GM23338 (cell line): ENCODE measurements around the gene CCBE1. TPM values are rescaled to one million over a fixed set of nuclear protein-coding genes. Genes with fewer than 3 reads are reported as not detected.

Source experiments
- ATAC-seq: fragments of 200-7000 bp; cut with Tn5 transposase; 3 replicates; pipeline ENCODE4 v1.9.1; 2020
- DNase-seq: peaks from one replicate; pipeline ENCODE4 v3.0.0-alpha.2; 2015; ENCODE audit warnings: low spot score
- H2AFZ ChIP-seq: fragments of 200-600 bp; sonication (generic); 2 replicates; pipeline ENCODE4 v1.8.0; 2016; ENCODE audit warnings: antibody characterized with exemption, mild to moderate bottlenecking, moderate library complexity
- H3F3A ChIP-seq: fragments of 200-600 bp; sonication (generic); replicated peaks from 2 replicates; pipeline ENCODE4 v1.8.0; 2017; ENCODE audit warnings: antibody characterized with exemption, mixed run types, low read depth
- H3K27ac ChIP-seq: fragments of 200-600 bp; sonication (generic); 2 replicates; pipeline ENCODE4 v1.6.1; 2016; ENCODE audit warnings: low read depth
- H3K27me3 ChIP-seq: fragments of 200-600 bp; sonication (generic); 2 replicates; pipeline ENCODE4 v1.8.0; 2016; ENCODE audit warnings: mild to moderate bottlenecking, mixed run types, moderate library complexity; ENCODE audit not compliant: insufficient read depth
- H3K36me3 ChIP-seq: fragments of 200-600 bp; sonication (generic); 2 replicates; pipeline ENCODE4 v1.8.0; 2016; ENCODE audit warnings: mild to moderate bottlenecking; ENCODE audit not compliant: insufficient read depth
- H3K4me1 ChIP-seq: fragments of 200-600 bp; sonication (generic); 2 replicates; pipeline ENCODE4 v1.8.0; 2016; ENCODE audit warnings: mild to moderate bottlenecking, moderate library complexity; ENCODE audit not compliant: insufficient read depth
- H3K4me2 ChIP-seq: fragments of 200-600 bp; sonication (generic); 2 replicates; pipeline ENCODE4 v1.7.1; 2017; ENCODE audit warnings: mixed run types
- H3K4me3 ChIP-seq: fragments of 200-600 bp; sonication (generic); 2 replicates; pipeline ENCODE4 v1.6.1; 2016; ENCODE audit warnings: mixed run types
- H3K79me2 ChIP-seq: fragments of 200-600 bp; sonication (generic); replicated peaks from 2 replicates; pipeline ENCODE4 v1.8.0; 2017; ENCODE audit warnings: mild to moderate bottlenecking; ENCODE audit not compliant: insufficient read depth
- H3K9me2 ChIP-seq: fragments of 200-600 bp; sonication (generic); 2 replicates; pipeline ENCODE4 v1.8.0; 2017; ENCODE audit not compliant: insufficient read depth
- H4K20me1 ChIP-seq: fragments of 200-600 bp; sonication (generic); replicated peaks from 2 replicates; pipeline ENCODE4 v1.8.0; 2017; ENCODE audit warnings: mild to moderate bottlenecking; ENCODE audit not compliant: insufficient read depth
- H3K27ac Mint-ChIP-seq: 2 replicates; pipeline ENCODE4 v1.8.0; 2020; ENCODE audit warnings: inconsistent platforms, mild to moderate bottlenecking, moderate library complexity, mixed read lengths
- H3K27me3 Mint-ChIP-seq: 3 replicates; pipeline ENCODE4 v1.8.0; 2022; ENCODE audit warnings: low read depth, mild to moderate bottlenecking, moderate library complexity, mixed read lengths, inconsistent platforms; ENCODE audit not compliant: insufficient read depth, poor library complexity
- H3K36me3 Mint-ChIP-seq: 3 replicates; pipeline ENCODE4 v1.8.0; 2021; ENCODE audit warnings: low read depth, mild to moderate bottlenecking, inconsistent platforms, moderate library complexity, mixed read lengths
- H3K4me1 Mint-ChIP-seq: 3 replicates; pipeline ENCODE4 v1.8.0; 2020; ENCODE audit warnings: mild to moderate bottlenecking, inconsistent platforms, mixed read lengths
- H3K4me3 Mint-ChIP-seq: 3 replicates; pipeline ENCODE4 v1.8.0; 2021; ENCODE audit warnings: moderate library complexity, mild to moderate bottlenecking, inconsistent platforms, mixed read lengths
- H3K9me3 Mint-ChIP-seq: 3 replicates; pipeline ENCODE4 v1.8.0; 2020; ENCODE audit warnings: moderate library complexity, mild to moderate bottlenecking, inconsistent platforms, mixed read lengths
- CREB1 ChIP-seq: fragments of 250-450 bp; sonication (Bioruptor Pico); IDR thresholded peaks from 2 replicates; pipeline ENCODE4 v1.5.0; 2020; ENCODE audit warnings: low read depth, mild to moderate bottlenecking, moderate library complexity
- EZH2phosphoT487 ChIP-seq: fragments of 200-600 bp; sonication (generic); IDR thresholded peaks from one replicate; pipeline ENCODE4 v1.8.1; 2018; ENCODE audit warnings: antibody characterized with exemption; ENCODE audit not compliant: unreplicated experiment
- JUNB ChIP-seq: IDR thresholded peaks from one replicate; pipeline ENCODE4 v1.6.1; 2016; ENCODE audit warnings: antibody characterized with exemption; ENCODE audit not compliant: unreplicated experiment
- NANOG ChIP-seq: IDR thresholded peaks from 2 replicates; pipeline ENCODE4 v1.6.1; 2016; ENCODE audit warnings: antibody characterized with exemption, borderline replicate concordance
- POLR2AphosphoS5 ChIP-seq: IDR thresholded peaks from 2 replicates; pipeline ENCODE4 v1.6.1; 2016; ENCODE audit warnings: antibody characterized with exemption, low read depth
- STAT1 ChIP-seq: IDR thresholded peaks from one replicate; pipeline ENCODE4 v1.6.1; 2016; ENCODE audit warnings: antibody characterized with exemption; ENCODE audit not compliant: unreplicated experiment
- ZNF114 ChIP-seq: fragments of 250-450 bp; sonication (Bioruptor Pico); IDR thresholded peaks from 2 replicates; pipeline ENCODE4 v1.5.0; 2020; ENCODE audit warnings: mild to moderate bottlenecking, moderate library complexity
- ZNF331 ChIP-seq: fragments of 250-450 bp; sonication (Bioruptor Pico); IDR thresholded peaks from 2 replicates; pipeline ENCODE4 v1.5.0; 2020; ENCODE audit warnings: low read depth, mild to moderate bottlenecking, moderate library complexity
- long read RNA-seq: library from polyadenylated mRNA; unstranded; transcript quantifications from one replicate; pipeline ENCODE4 v2.0.0, GENCODE V29; 2020; ENCODE audit not compliant: unreplicated experiment
- polyA plus RNA-seq: library from polyadenylated mRNA; unstranded; fragments of >200 nt; fragmentation: Nextera tagmentation; extraction: Ambion mirVana; gene quantifications from 2 replicates; pipeline ENCODE4 v1.2.1, GENCODE V29; 2016
- total RNA-seq: library from RNA; depleted of rRNA; stranded (reverse); fragments of >200 nt; shearing (Covaris generic); gene quantifications from 2 replicates; pipeline ENCODE4 v1.2.3, GENCODE V29; 2014; rRNA removed
- TF ChIP-seq, protein P1 (sequence below): IDR thresholded peaks from 2 replicates; pipeline ENCODE4 v1.6.1; 2016; ENCODE audit warnings: antibody characterized with exemption
- TF ChIP-seq, protein P2 (sequence below), 2 experiments: fragments of 200-600 bp in 1 of 2; sonication (generic) in 1 of 2; conservative IDR thresholded peaks; 2 replicates each; pipeline versions ENCODE4 v1.5.1 to v1.6.1; 2016 to 2017; ENCODE audit warnings: antibody characterized with exemption in 2 of 2, low read depth in 2 of 2, mild to moderate bottlenecking in 2 of 2, moderate library complexity in 1 of 2
- TF ChIP-seq, protein P3 (sequence below): IDR thresholded peaks from one replicate; pipeline ENCODE4 v1.6.1; 2018; ENCODE audit warnings: antibody characterized with exemption; ENCODE audit not compliant: unreplicated experiment

CCBE1 gene
- total RNA-seq (2.1 and 3.5 TPM in 2 replicates), polyA plus RNA-seq (1.2 and 2.6 TPM in 2 replicates)
- long read RNA-seq, result 0 reads

DNA sequence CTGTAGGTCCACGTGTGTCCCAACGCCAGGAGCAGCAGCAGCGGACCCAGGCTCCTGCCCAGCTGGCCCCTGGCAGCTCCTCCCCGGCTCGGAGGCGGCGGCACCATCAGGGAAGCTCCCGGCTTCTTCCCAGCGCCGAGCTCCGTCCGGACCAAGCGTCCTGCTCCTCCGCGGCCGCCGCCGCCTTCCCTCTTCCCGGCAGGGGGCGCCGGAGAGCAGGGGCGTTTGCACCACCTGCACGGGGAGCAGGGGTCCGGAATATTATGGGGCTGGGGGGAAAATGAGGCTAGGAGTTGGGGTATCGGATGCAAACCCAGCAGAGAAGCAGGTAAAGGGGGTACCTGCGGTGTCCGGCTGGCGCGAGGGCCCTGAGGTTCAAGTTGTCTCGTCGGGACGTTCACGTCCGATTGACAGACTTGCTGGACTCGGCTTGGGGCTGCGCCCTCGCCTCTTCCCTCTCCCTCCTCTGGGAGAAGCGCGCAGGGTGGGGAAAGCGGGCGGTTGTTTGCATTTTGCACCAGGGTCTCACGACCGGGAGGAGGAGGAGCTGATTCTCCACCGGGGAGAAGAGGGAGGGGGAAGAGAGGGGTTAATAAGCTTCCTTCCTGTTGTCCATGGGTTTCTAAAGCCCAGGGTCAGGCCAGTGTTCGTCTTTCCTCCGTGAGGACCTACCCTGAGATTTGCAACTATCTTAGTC is at the start of gene CCBE1:
CCBE1 (minus strand) TSS at position 188 of the 697 bp plus-strand sequence.
- peaks cover 58% of the 10 kb centered on the region for H3K4me1 ChIP-seq
- peaks cover 69% of the 10 kb centered on the region for H3K27me3 ChIP-seq

DNA sequence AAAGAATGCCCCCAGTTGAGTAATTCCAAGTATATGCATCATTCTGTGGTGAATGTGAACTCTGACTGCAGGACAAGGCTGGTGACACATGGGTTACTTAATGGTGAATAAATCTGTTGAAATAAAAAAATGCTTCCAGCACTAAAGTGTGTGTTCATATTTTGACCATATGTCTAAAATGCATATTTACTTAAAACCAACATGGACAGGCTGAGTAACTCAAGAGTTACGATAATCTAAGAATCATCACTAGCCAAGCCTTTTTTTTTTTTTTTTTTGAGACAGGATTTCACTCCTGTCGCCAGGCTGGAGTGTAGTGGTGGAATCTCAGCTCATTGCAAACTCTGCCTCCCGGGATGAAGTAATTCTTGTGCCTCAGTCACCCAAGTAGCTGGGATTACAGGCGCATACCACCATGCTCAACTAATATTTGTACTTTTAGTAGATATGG is 47.1 kb upstream of the CCBE1 start:
- Histone ChIP-seq H3F3A (no peaks in the 10 kb centered on the region), H3K4me3 (no peak overlapping the region), H3K4me2 (no peak overlapping the region), H3K27me3 (no peaks in the 10 kb centered on the region), H2AFZ (no peak overlapping the region), H4K20me1 (no peaks in the 10 kb centered on the region), H3K27ac (no peak overlapping the region), H3K36me3 (no peaks in the 10 kb centered on the region), H3K4me1 (no peaks in the 10 kb centered on the region), H3K79me2 (no peaks in the 10 kb centered on the region), H3K9me2 (no peaks in the 10 kb centered on the region; the same call in 1 of the 2 replicates)
- ATAC-seq (no peak), DNase-seq (no peak)
- Mint-ChIP-seq H3K36me3 (no peaks in the 10 kb centered on the region), H3K4me3 (no peak overlapping the region), H3K27ac (no peak overlapping the region), H3K9me3 (no peaks in the 10 kb centered on the region), H3K27me3 (peaks cover 2% of the 10 kb centered on the region), H3K4me1 (peaks cover 3% of the 10 kb centered on the region; the same call in 1 of the 3 replicates)
- TF ChIP-seq ZNF114 (CRISPR knock-in tag) (no peak), JUNB (no peak), EZH2phosphoT487 (no peak), CREB1 (CRISPR knock-in tag) (no peak), NANOG (no peak), POLR2AphosphoS5 (no peak), ZNF331 (CRISPR knock-in tag) (no peak), STAT1 (no peak)
- TF ChIP-seq, protein P1, sequence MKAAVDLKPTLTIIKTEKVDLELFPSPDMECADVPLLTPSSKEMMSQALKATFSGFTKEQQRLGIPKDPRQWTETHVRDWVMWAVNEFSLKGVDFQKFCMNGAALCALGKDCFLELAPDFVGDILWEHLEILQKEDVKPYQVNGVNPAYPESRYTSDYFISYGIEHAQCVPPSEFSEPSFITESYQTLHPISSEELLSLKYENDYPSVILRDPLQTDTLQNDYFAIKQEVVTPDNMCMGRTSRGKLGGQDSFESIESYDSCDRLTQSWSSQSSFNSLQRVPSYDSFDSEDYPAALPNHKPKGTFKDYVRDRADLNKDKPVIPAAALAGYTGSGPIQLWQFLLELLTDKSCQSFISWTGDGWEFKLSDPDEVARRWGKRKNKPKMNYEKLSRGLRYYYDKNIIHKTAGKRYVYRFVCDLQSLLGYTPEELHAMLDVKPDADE, result no peak
- TF ChIP-seq, protein P2, sequence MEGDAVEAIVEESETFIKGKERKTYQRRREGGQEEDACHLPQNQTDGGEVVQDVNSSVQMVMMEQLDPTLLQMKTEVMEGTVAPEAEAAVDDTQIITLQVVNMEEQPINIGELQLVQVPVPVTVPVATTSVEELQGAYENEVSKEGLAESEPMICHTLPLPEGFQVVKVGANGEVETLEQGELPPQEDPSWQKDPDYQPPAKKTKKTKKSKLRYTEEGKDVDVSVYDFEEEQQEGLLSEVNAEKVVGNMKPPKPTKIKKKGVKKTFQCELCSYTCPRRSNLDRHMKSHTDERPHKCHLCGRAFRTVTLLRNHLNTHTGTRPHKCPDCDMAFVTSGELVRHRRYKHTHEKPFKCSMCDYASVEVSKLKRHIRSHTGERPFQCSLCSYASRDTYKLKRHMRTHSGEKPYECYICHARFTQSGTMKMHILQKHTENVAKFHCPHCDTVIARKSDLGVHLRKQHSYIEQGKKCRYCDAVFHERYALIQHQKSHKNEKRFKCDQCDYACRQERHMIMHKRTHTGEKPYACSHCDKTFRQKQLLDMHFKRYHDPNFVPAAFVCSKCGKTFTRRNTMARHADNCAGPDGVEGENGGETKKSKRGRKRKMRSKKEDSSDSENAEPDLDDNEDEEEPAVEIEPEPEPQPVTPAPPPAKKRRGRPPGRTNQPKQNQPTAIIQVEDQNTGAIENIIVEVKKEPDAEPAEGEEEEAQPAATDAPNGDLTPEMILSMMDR (conservative IDR thresholded peaks at IDR 0.05; ENCODE audit: low read depth in 2 of 2), result no peak
- TF ChIP-seq, protein P3, sequence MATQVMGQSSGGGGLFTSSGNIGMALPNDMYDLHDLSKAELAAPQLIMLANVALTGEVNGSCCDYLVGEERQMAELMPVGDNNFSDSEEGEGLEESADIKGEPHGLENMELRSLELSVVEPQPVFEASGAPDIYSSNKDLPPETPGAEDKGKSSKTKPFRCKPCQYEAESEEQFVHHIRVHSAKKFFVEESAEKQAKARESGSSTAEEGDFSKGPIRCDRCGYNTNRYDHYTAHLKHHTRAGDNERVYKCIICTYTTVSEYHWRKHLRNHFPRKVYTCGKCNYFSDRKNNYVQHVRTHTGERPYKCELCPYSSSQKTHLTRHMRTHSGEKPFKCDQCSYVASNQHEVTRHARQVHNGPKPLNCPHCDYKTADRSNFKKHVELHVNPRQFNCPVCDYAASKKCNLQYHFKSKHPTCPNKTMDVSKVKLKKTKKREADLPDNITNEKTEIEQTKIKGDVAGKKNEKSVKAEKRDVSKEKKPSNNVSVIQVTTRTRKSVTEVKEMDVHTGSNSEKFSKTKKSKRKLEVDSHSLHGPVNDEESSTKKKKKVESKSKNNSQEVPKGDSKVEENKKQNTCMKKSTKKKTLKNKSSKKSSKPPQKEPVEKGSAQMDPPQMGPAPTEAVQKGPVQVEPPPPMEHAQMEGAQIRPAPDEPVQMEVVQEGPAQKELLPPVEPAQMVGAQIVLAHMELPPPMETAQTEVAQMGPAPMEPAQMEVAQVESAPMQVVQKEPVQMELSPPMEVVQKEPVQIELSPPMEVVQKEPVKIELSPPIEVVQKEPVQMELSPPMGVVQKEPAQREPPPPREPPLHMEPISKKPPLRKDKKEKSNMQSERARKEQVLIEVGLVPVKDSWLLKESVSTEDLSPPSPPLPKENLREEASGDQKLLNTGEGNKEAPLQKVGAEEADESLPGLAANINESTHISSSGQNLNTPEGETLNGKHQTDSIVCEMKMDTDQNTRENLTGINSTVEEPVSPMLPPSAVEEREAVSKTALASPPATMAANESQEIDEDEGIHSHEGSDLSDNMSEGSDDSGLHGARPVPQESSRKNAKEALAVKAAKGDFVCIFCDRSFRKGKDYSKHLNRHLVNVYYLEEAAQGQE, result no peak

More for the DNA sequence above, at the start of gene CCBE1:
- H3K36me3 Mint-ChIP-seq, result no peaks in the 10 kb centered on the region; the same call in 2 of the 3 replicates
- TF ChIP-seq CREB1 (CRISPR knock-in tag) (peak; percentile 19; the same call in 1 of the 2 replicates), ZNF331 (CRISPR knock-in tag) (no peak)
- TF ChIP-seq, protein P2 (conservative IDR thresholded peaks at IDR 0.05; ENCODE audit: low read depth in 2 of 2), result peak; percentile 88 to 92
- DNase-seq (peak; percentile 86), ATAC-seq (peak; percentile 83)
- H3K9me3 Mint-ChIP-seq, result no peaks in the 10 kb centered on the region
- H2AFZ ChIP-seq, result peak within 1 kb of the TSS; percentile 98
- H4K20me1 ChIP-seq, result no peaks in the 10 kb centered on the region
- no peaks in the 10 kb centered on the region for H3F3A ChIP-seq
- peak within 1 kb of the TSS; percentile 73 for H3K4me3 Mint-ChIP-seq
- H3K4me2 ChIP-seq, result peak within 1 kb of the TSS; percentile 74
- H3K27ac Mint-ChIP-seq, result no peak within 1 kb of the TSS
- no peaks in the 10 kb centered on the region for H3K9me2 ChIP-seq
- H3K4me1 Mint-ChIP-seq, result peaks cover 55% of the 10 kb centered on the region
- no peaks in the 10 kb centered on the region for H3K36me3 ChIP-seq
- peaks cover 54% of the 10 kb centered on the region for H3K27me3 Mint-ChIP-seq
- no peak within 1 kb of the TSS for H3K27ac ChIP-seq
- H3K4me3 ChIP-seq, result peak within 1 kb of the TSS; percentile 82
- H3K79me2 ChIP-seq, result no peaks in the 10 kb centered on the region
